Measurements from ENCODE around the gene LENG1. TPM values are rescaled to one million over a fixed set of nuclear protein-coding genes. Genes with fewer than 3 reads are reported as not detected.

Gene LENG1
- total and polyA plus RNA-seq, 2 donors (not counting 3 experiments of a cell fraction or from before 2014, with no cell fraction given), result 3.0 to 5.0 TPM

- Histone ChIP-seq H3K36me3 (ENCODE audit: control insufficient read depth in 2 of 2, extremely low read depth in 1 of 2, insufficient read depth in 2 of 2, low read length in 2 of 2) (peaks cover 10% of the 10 kb centered on the region in 2 experiments), H2AFZ (ENCODE audit: low read depth, low read length) (peak within 1 kb of the TSS; percentile 56), H3K9me1 (replicated peaks; ENCODE audit: control insufficient read depth, extremely low read depth, insufficient read depth, low read length) (no peaks in the 10 kb centered on the region), H3K79me2 (ENCODE audit: control insufficient read depth, insufficient read depth, low read length) (peaks cover 42% of the 10 kb centered on the region), H4K20me1 (replicated peaks; ENCODE audit: control insufficient read depth, extremely low read depth, insufficient read depth, low read length) (no peaks in the 10 kb centered on the region), H3K4me3 (replicated peaks in 1 of 3; ENCODE audit: insufficient read depth in 1 of 3, low read depth in 1 of 3, low read length in 3 of 3) (peak within 1 kb of the TSS; percentile 72 to 87 (median 86)), H3K9ac (replicated peaks; ENCODE audit: extremely low read depth, insufficient read depth, low read length) (peak within 1 kb of the TSS; percentile 92), H3K27ac (ENCODE audit: insufficient read depth, low read depth, low read length) (peak within 1 kb of the TSS; percentile 86), H3K9me3 (replicated peaks; ENCODE audit: control insufficient read depth, insufficient read depth, low read length) (no peaks in the 10 kb centered on the region), H3K27me3 (ENCODE audit: control insufficient read depth in 2 of 2, insufficient read depth in 2 of 2, low read length in 2 of 2) (no peaks in the 10 kb centered on the region), H3K4me1 (ENCODE audit: control insufficient read depth, extremely low read depth, insufficient read depth, low read length) (peaks cover 16% of the 10 kb centered on the region), H3K4me2 (ENCODE audit: insufficient read depth, low read length) (peak within 1 kb of the TSS; percentile 86)
- BruUV-seq (replicated peaks), result no TSS peak
- DNase-seq (ENCODE audit: low read depth, low spot score) (no peak), FAIRE-seq (no peak)
- dilution Hi-C loops (cut with MboI; ENCODE audit: extremely low pct_ligation_motif_present, low sequenced_read_pairs) (no loop called here), intact Hi-C loops (cut with micrococcal nuclease) (loop anchor here (1.0 kb wide), 1 partner anchor 9 kb away; no protein-coding TSS in a partner anchor)
- no peak for TF ChIP-seq MYC (IDR thresholded peaks at IDR 0.05; ENCODE audit: low read depth, low read length)
- peak; percentile 6 to 26 for TF ChIP-seq CTCF (IDR thresholded peaks at IDR 0.05; ENCODE audit: extremely low read depth in 1 of 2, insufficient read depth in 1 of 2, low read depth in 1 of 2, low read length in 2 of 2)
- TF ChIP-seq POLR2AphosphoS5 (IDR thresholded peaks at IDR 0.05; ENCODE audit: insufficient read depth, low read depth, low read length), result peak; percentile 28
- ChIA-PET CTCF (interaction anchor here (0.6 to 2.2 kb wide), 12 partner anchors 10 to 77 kb away, joined by 3 to 25 read pairs (median 4); partner anchors contain the start of genes LENG1 and TMC4), POLR2A (interaction anchor here (0.7 to 5.2 kb wide), 8 partner anchors 12 to 77 kb away, joined by 3 to 91 read pairs (median 4); partner anchors contain the start of genes CNOT3, LENG1 and RPS9)
Observed at GRCh38 chr19:54189145-54189734, 29.7 kb upstream of the LENG1 start, which contains the start of gene MBOAT7. Gene MBOAT7, minus strand, starts transcription at chr19:54189580. Its CDS starts 1,072 bp downstream, at chr19:54188508.
